Osteoblast (primary cell): ENCODE measurements around the gene ITPR3. TPM values are rescaled to one million over a fixed set of nuclear protein-coding genes. Genes with fewer than 3 reads are reported as not detected.

Source experiments
- DNase-seq: peaks from one replicate; pipeline ENCODE4 v3.0.0; 2011; ENCODE audit warnings: low spot score, mixed read lengths; ENCODE audit not compliant: insufficient read length; ENCODE audit errors: missing footprints
- H2AFZ ChIP-seq: 2 replicates; pipeline ENCODE4 v1.6.0; 2011; ENCODE audit warnings: mild to moderate bottlenecking, low read length
- H3K27ac ChIP-seq: 2 replicates; pipeline ENCODE4 v1.5.1; 2011; ENCODE audit warnings: mild to moderate bottlenecking, low read depth, low read length, moderate library complexity
- H3K27me3 ChIP-seq: 2 replicates; pipeline ENCODE4 v1.6.0; 2012; ENCODE audit warnings: mild to moderate bottlenecking, control low read depth, inconsistent platforms, low read length, moderate library complexity; ENCODE audit not compliant: insufficient read depth
- H3K36me3 ChIP-seq: 2 replicates; pipeline ENCODE4 v1.5.1; 2011; ENCODE audit warnings: mild to moderate bottlenecking, low read length, control low read depth, moderate library complexity; ENCODE audit not compliant: insufficient read depth
- H3K4me1 ChIP-seq: 2 replicates; pipeline ENCODE4 v1.5.1; 2011; ENCODE audit warnings: mild to moderate bottlenecking, low read length, control low read depth, moderate library complexity; ENCODE audit not compliant: insufficient read depth
- H3K4me2 ChIP-seq: 2 replicates; pipeline ENCODE4 v1.6.0; 2011; ENCODE audit warnings: mild to moderate bottlenecking, low read length; ENCODE audit not compliant: insufficient read depth
- H3K4me3 ChIP-seq: fragments of 200-600 bp; sonication (generic); 3 replicates; pipeline ENCODE4 v1.5.1; 2012; ENCODE audit warnings: mild to moderate bottlenecking, low read length, inconsistent platforms; ENCODE audit not compliant: insufficient read depth
- H3K79me2 ChIP-seq: 2 replicates; pipeline ENCODE4 v1.6.0; 2012; ENCODE audit warnings: mild to moderate bottlenecking, low read length, control low read depth, inconsistent platforms; ENCODE audit not compliant: insufficient read depth
- H3K9me3 ChIP-seq: 2 replicates; pipeline ENCODE4 v1.5.1; 2011; ENCODE audit warnings: low read depth, low read length, control low read depth
- H4K20me1 ChIP-seq: 2 replicates; pipeline ENCODE4 v1.6.0; 2012; ENCODE audit warnings: mild to moderate bottlenecking, low read length, control low read depth; ENCODE audit not compliant: insufficient read depth
- CTCF ChIP-seq: IDR thresholded peaks from 2 replicates; pipeline ENCODE4 v1.5.1; 2011; ENCODE audit warnings: mild to moderate bottlenecking, low read depth, low read length, moderate library complexity; ENCODE audit errors: extremely low read depth
- total RNA-seq: library from RNA; depleted of rRNA; stranded (reverse); fragments of >200 nt; gene quantifications from 2 replicates; pipeline ENCODE4 v1.2.3, GENCODE V29; 2012

ITPR3 gene
- total RNA-seq, 1 donor, result 46.7 TPM

GRCh38 chr6:33631971-33632557 lies 10.9 kb downstream of the ITPR3 start:
- peak; percentile 45 for DNase-seq
- H3K9me3 ChIP-seq, result no peaks in the 10 kb centered on the region
- no peak overlapping the region for H2AFZ ChIP-seq
- no peak overlapping the region for H3K27ac ChIP-seq
- peaks cover 75% of the 10 kb centered on the region for H3K79me2 ChIP-seq
- H3K27me3 ChIP-seq, result no peaks in the 10 kb centered on the region
- H3K4me2 ChIP-seq, result no peak overlapping the region
- peaks cover 17% of the 10 kb centered on the region for H4K20me1 ChIP-seq
- H3K36me3 ChIP-seq, result no peaks in the 10 kb centered on the region
- TF ChIP-seq CTCF, result no peak
- peaks cover 13% of the 10 kb centered on the region for H3K4me1 ChIP-seq
- no peak overlapping the region for H3K4me3 ChIP-seq

- H3K4me2 ChIP-seq, result no peak overlapping the region
- peak overlapping the region; percentile 71 for H3K4me3 ChIP-seq
- no peaks in the 10 kb centered on the region for H3K9me3 ChIP-seq
- H3K27me3 ChIP-seq, result no peaks in the 10 kb centered on the region
- no peak overlapping the region for H3K27ac ChIP-seq
- peaks cover 13% of the 10 kb centered on the region for H3K4me1 ChIP-seq
- H4K20me1 ChIP-seq, result peaks cover 19% of the 10 kb centered on the region
- TF ChIP-seq CTCF, result peak; percentile 75
- peak; percentile 96 for DNase-seq
- no peak overlapping the region for H2AFZ ChIP-seq
- H3K36me3 ChIP-seq, result no peaks in the 10 kb centered on the region
- peaks cover 74% of the 10 kb centered on the region for H3K79me2 ChIP-seq
Measured at GRCh38 chr6:33632558-33633039, 11.5 kb downstream of the ITPR3 start.

- Histone ChIP-seq H2AFZ (peak overlapping the region; percentile 35), H3K4me2 (peak overlapping the region; percentile 84), H3K9me3 (no peaks in the 10 kb centered on the region), H3K4me1 (peaks cover 13% of the 10 kb centered on the region), H3K79me2 (peaks cover 70% of the 10 kb centered on the region), H3K4me3 (peak overlapping the region; percentile 71), H3K27me3 (no peaks in the 10 kb centered on the region), H4K20me1 (peaks cover 19% of the 10 kb centered on the region), H3K27ac (no peak overlapping the region), H3K36me3 (no peaks in the 10 kb centered on the region)
- TF ChIP-seq CTCF, result no peak
- no peak for DNase-seq
Measured at GRCh38 chr6:33633084-33633461, 12.0 kb downstream of the ITPR3 start.

- Histone ChIP-seq H3K4me1 (peaks cover 13% of the 10 kb centered on the region), H2AFZ (peak overlapping the region; percentile 69), H3K27ac (no peak overlapping the region), H3K27me3 (no peaks in the 10 kb centered on the region), H4K20me1 (peaks cover 19% of the 10 kb centered on the region), H3K9me3 (no peaks in the 10 kb centered on the region), H3K79me2 (peaks cover 70% of the 10 kb centered on the region), H3K36me3 (no peaks in the 10 kb centered on the region), H3K4me2 (peak overlapping the region; percentile 94), H3K4me3 (peak overlapping the region; percentile 76)
- TF ChIP-seq CTCF, result no peak
- peak; percentile 98 for DNase-seq
Measured at GRCh38 chr6:33633462-33634158, 12.5 kb downstream of the ITPR3 start.
